ENCODE measurements around the gene IL1RAP.
"Not testable (repeated sequence)": the region's sequence is repeated elsewhere in the genome, so short reads cannot be mapped to it uniquely, and the experiment has no call there.

The IL1RAP gene

GRCh38 chr3:190513409-190514370 lies at the start of gene IL1RAP:
Gene IL1RAP (plus strand): TSS chr3:190514085. CDS start chr3:190564290, 50,205 bp downstream.
- FAIRE-seq = peak; percentile 93
- peak; percentile 95 for DNase-seq (ENCODE audit: low spot score)

- DNase-seq (ENCODE audit: low spot score) (no peak), FAIRE-seq (no peak)
These were observed 46.0 kb upstream of the IL1RAP start for GRCh38 chr3:190467922-190468321.

GRCh38 chr3:190473261-190473660 lies 40.6 kb upstream of the IL1RAP start:
- DNase-seq (ENCODE audit: low spot score); FAIRE-seq: not testable (repeated sequence)

- FAIRE-seq = no peak
- no peak for DNase-seq (ENCODE audit: low spot score)
These were observed 32.1 kb upstream of the IL1RAP start for GRCh38 chr3:190481779-190482178.

GRCh38 chr3:190485830-190486532 lies 27.9 kb upstream of the IL1RAP start:
- no peak for FAIRE-seq
- DNase-seq (ENCODE audit: low spot score) = no peak

GRCh38 chr3:190486533-190486864 lies 27.4 kb upstream of the IL1RAP start:
- peak; percentile 34 for DNase-seq (ENCODE audit: low spot score)
- no peak for FAIRE-seq

- FAIRE-seq (no peak), DNase-seq (ENCODE audit: low spot score) (no peak)
These were observed 26.8 kb upstream of the IL1RAP start for GRCh38 chr3:190486908-190487607.

GRCh38 chr3:190491533-190492054 lies 22.3 kb upstream of the IL1RAP start:
- DNase-seq (ENCODE audit: low spot score) (peak; percentile 10), FAIRE-seq (no peak)

GRCh38 chr3:190492129-190492528 lies 21.8 kb upstream of the IL1RAP start:
- no peak for FAIRE-seq
- no peak for DNase-seq (ENCODE audit: low spot score)

- FAIRE-seq = no peak
- DNase-seq (ENCODE audit: low spot score) = no peak
These were observed 20.9 kb upstream of the IL1RAP start for GRCh38 chr3:190492966-190493365.

- DNase-seq (ENCODE audit: low spot score) = no peak
- no peak for FAIRE-seq
These were observed 19.0 kb upstream of the IL1RAP start for GRCh38 chr3:190494907-190495306.

- no peak for FAIRE-seq
These were observed 18.5 kb upstream of the IL1RAP start for GRCh38 chr3:190495354-190495753.

GRCh38 chr3:190495796-190496195 lies 18.1 kb upstream of the IL1RAP start:
- FAIRE-seq = no peak
- no peak for DNase-seq (ENCODE audit: low spot score)

More at GRCh38 chr3:190495354-190495753, 18.5 kb upstream of the IL1RAP start:
- DNase-seq (ENCODE audit: low spot score) = no peak

GRCh38 chr3:190496859-190497258 lies 17.0 kb upstream of the IL1RAP start:
- FAIRE-seq (no peak), DNase-seq (ENCODE audit: low spot score) (no peak)

- DNase-seq (ENCODE audit: low spot score) (peak; percentile 16), FAIRE-seq (no peak)
These were observed 16.1 kb upstream of the IL1RAP start for GRCh38 chr3:190497811-190498210.

- FAIRE-seq = no peak
- no peak for DNase-seq (ENCODE audit: low spot score)
These were observed 15.6 kb upstream of the IL1RAP start for GRCh38 chr3:190498293-190498692.

GRCh38 chr3:190499122-190499521 lies 14.8 kb upstream of the IL1RAP start:
- FAIRE-seq (no peak), DNase-seq (ENCODE audit: low spot score) (no peak)

- FAIRE-seq (no peak), DNase-seq (ENCODE audit: low spot score) (no peak)
These were observed 10.9 kb upstream of the IL1RAP start for GRCh38 chr3:190502946-190503345.

- FAIRE-seq = no peak
- DNase-seq (ENCODE audit: low spot score) = no peak
These were observed 9.3 kb upstream of the IL1RAP start for GRCh38 chr3:190504354-190505125.

GRCh38 chr3:190505381-190506003 lies 8.4 kb upstream of the IL1RAP start:
- DNase-seq (ENCODE audit: low spot score) = no peak
- FAIRE-seq = no peak

Measured in urothelium cell line (cell line).